HepG2 (cell line): ENCODE measurements around the gene APOBEC3B.

ENCODE experiments used
- ATM ChIP-seq: fragments of 450-650 bp; IDR thresholded peaks from 2 replicates; pipeline ENCODE4 v1.7.1; 2017; ENCODE audit warnings: mild to moderate bottlenecking, borderline replicate concordance
- MYC ChIP-seq: sonication (generic); formaldehyde crosslinking; IDR thresholded peaks from 2 replicates; pipeline ENCODE4 v1.9.0; 2021; ENCODE audit warnings: missing genetic modification reagents, borderline replicate concordance
- NKX3-1 ChIP-seq: sonication (generic); formaldehyde crosslinking; IDR thresholded peaks from 2 replicates; pipeline ENCODE4 v1.5.0; 2020; ENCODE audit warnings: missing genetic modification reagents
- SIN3B ChIP-seq: fragments of 150-350 bp; IDR thresholded peaks from 2 replicates; pipeline ENCODE4 v1.6.1; 2014; ENCODE audit warnings: low read length
- TCF7 ChIP-seq: sonication (generic); IDR thresholded peaks from 2 replicates; pipeline ENCODE4 v1.6.1; 2016; ENCODE audit warnings: antibody characterized with exemption, low read depth
- ZFP36 ChIP-seq: fragments of 150-350 bp; IDR thresholded peaks from 2 replicates; pipeline ENCODE4 v1.6.1; 2018; ENCODE audit warnings: borderline replicate concordance, low read length, low read depth; ENCODE audit not compliant: partially characterized antibody
- ZNF383 ChIP-seq: sonication (generic); formaldehyde crosslinking; IDR thresholded peaks from 2 replicates; pipeline ENCODE4 v1.4.0; 2020; ENCODE audit warnings: missing genetic modification reagents, mild to moderate bottlenecking, borderline replicate concordance
- TF ChIP-seq, protein P1 (sequence below): sonication (generic); formaldehyde crosslinking; IDR thresholded peaks from 2 replicates; pipeline ENCODE4 v1.4.0; 2020; ENCODE audit warnings: missing genetic modification reagents
- TF ChIP-seq, protein P2 (sequence below): sonication (generic); formaldehyde crosslinking; IDR thresholded peaks from 2 replicates; pipeline ENCODE4 v1.5.0; 2020; ENCODE audit warnings: mild to moderate bottlenecking, missing genetic modification reagents, moderate library complexity

DNA sequence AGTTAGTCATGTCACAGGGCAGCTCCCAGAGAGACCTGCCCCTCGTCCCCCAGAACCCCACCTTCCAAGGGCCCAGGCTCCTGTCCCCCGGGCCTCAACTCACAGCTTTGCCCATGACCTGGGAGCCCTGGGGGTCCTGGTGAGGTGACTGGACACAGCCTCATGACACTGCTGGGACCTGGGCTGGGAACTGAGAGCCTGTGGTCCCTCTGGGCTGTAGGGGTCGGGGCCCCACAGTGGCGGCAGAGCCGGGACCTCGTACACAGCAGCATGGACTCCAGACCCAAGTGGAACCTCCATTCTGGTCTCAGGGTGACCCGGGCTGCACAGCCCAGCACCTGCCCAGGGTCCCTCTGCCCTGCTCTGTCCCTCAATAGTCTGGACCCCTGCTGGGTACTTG is 17.8 kb upstream of the APOBEC3B start:
- TF ChIP-seq, protein P1, sequence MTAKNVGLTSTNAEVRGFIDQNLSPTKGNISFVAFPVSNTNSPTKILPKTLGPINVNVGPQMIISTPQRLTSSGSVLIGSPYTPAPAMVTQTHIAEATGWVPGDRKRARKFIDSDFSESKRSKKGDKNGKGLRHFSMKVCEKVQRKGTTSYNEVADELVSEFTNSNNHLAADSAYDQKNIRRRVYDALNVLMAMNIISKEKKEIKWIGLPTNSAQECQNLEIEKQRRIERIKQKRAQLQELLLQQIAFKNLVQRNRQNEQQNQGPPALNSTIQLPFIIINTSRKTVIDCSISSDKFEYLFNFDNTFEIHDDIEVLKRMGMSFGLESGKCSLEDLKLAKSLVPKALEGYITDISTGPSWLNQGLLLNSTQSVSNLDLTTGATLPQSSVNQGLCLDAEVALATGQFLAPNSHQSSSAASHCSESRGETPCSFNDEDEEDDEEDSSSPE (CRISPR knock-in tag) = no peak
- no peak; the same call in 1 of the 2 replicates for TF ChIP-seq MYC
- TF ChIP-seq, protein P2, sequence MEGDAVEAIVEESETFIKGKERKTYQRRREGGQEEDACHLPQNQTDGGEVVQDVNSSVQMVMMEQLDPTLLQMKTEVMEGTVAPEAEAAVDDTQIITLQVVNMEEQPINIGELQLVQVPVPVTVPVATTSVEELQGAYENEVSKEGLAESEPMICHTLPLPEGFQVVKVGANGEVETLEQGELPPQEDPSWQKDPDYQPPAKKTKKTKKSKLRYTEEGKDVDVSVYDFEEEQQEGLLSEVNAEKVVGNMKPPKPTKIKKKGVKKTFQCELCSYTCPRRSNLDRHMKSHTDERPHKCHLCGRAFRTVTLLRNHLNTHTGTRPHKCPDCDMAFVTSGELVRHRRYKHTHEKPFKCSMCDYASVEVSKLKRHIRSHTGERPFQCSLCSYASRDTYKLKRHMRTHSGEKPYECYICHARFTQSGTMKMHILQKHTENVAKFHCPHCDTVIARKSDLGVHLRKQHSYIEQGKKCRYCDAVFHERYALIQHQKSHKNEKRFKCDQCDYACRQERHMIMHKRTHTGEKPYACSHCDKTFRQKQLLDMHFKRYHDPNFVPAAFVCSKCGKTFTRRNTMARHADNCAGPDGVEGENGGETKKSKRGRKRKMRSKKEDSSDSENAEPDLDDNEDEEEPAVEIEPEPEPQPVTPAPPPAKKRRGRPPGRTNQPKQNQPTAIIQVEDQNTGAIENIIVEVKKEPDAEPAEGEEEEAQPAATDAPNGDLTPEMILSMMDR (CRISPR knock-in tag) = no peak
- TF ChIP-seq ZNF383 (CRISPR knock-in tag) = no peak
- no peak for TF ChIP-seq SIN3B
- TF ChIP-seq TCF7 = no peak
- no peak for TF ChIP-seq ATM
- TF ChIP-seq NKX3-1 (CRISPR knock-in tag) = no peak
- TF ChIP-seq ZFP36 = no peak
